NCI-H2107 treated with DMSO at 0.1 percent for 48 hours (cell line): ENCODE data around the gene ZNF174.

Experiments
- DNase-seq: peaks from one replicate; lab custom pipeline; 2025; ENCODE audit not compliant: unreplicated experiment; lab: John Stamatoyannopoulos, UW

Gene ZNF174

GRCh38 chr16:3400779-3401688, at the start of gene ZNF174, which contains the start of gene ZSCAN32:
TSS of gene ZNF174 (plus strand) at chr16:3401215. CDS start at chr16:3402005, 790 bp downstream.
TSS of gene ZSCAN32 (minus strand) at chr16:3401004. CDS start at chr16:3397557, 3,447 bp downstream.
- peak; percentile 96 for DNase-seq

GRCh38 chr16:3355589-3355988, 45.4 kb upstream of the ZNF174 start, which contains the start of gene OR2C1:
TSS of gene OR2C1 (plus strand) at chr16:3355889. CDS start at chr16:3355941, 52 bp downstream.
- no peak for DNase-seq

GRCh38 chr16:3356118-3356517, 44.9 kb upstream of the ZNF174 start:
- DNase-seq, result no peak

- no peak for DNase-seq
Observed at GRCh38 chr16:3358871-3359270, 42.1 kb upstream of the ZNF174 start.

GRCh38 chr16:3362931-3363330, 38.1 kb upstream of the ZNF174 start:
- DNase-seq, result no peak

- no peak for DNase-seq
Observed at GRCh38 chr16:3363793-3364192, 37.2 kb upstream of the ZNF174 start.

GRCh38 chr16:3364774-3365427, 36.1 kb upstream of the ZNF174 start:
- peak; percentile 90 for DNase-seq

- no peak for DNase-seq
Observed at GRCh38 chr16:3369073-3369472, 31.9 kb upstream of the ZNF174 start.

- no peak for DNase-seq
Observed at GRCh38 chr16:3375680-3376079, 25.3 kb upstream of the ZNF174 start.

GRCh38 chr16:3377917-3378316, 23.1 kb upstream of the ZNF174 start:
- no peak for DNase-seq

GRCh38 chr16:3383045-3383448, 18.0 kb upstream of the ZNF174 start:
- DNase-seq, result no peak

- DNase-seq, result no peak
Observed at GRCh38 chr16:3388325-3388724, 12.7 kb upstream of the ZNF174 start.

- DNase-seq, result peak; percentile 32
Observed at GRCh38 chr16:3389663-3390338, 11.2 kb upstream of the ZNF174 start.

GRCh38 chr16:3400446-3400778, 603 bp upstream of the ZNF174 start:
- no peak for DNase-seq

GRCh38 chr16:3401719-3402397, 843 bp downstream of the ZNF174 start:
- peak; percentile 5 for DNase-seq

- DNase-seq, result no peak
Observed at GRCh38 chr16:3408561-3409197, 7.7 kb downstream of the ZNF174 start.

GRCh38 chr16:3413730-3414379, 12.8 kb downstream of the ZNF174 start:
- no peak for DNase-seq

- DNase-seq, result no peak
Observed at GRCh38 chr16:3431779-3432219, 30.8 kb downstream of the ZNF174 start.

GRCh38 chr16:3434373-3434772, 33.4 kb downstream of the ZNF174 start:
- no peak for DNase-seq

GRCh38 chr16:3439637-3440036, 38.6 kb downstream of the ZNF174 start:
- DNase-seq, result no peak
